ENCODE results near the gene FAM221A.
A peak's percentile ranks its signal among the peaks of the same experiment; 100 is the strongest.

GRCh38 chr7:23712368-23713284, 32.6 kb downstream of the FAM221A start:
- TF ChIP-seq CTCF (IDR thresholded peaks at IDR 0.05; ENCODE audit: insufficient read depth, low read length, poor library complexity, severe bottlenecking) (peak; percentile 44), EZH2phosphoT487 (conservative IDR thresholded peaks at IDR 0.05; ENCODE audit: low read length) (no peak)
